ENCODE data around the gene F2RL1. TPM values are rescaled to one million over a fixed set of nuclear protein-coding genes. Genes with fewer than 3 reads are reported as not detected.

The F2RL1 gene
- total and polyA plus RNA-seq, 7 donors = 0.04 to 0.17 (median 0.08) TPM

DNA sequence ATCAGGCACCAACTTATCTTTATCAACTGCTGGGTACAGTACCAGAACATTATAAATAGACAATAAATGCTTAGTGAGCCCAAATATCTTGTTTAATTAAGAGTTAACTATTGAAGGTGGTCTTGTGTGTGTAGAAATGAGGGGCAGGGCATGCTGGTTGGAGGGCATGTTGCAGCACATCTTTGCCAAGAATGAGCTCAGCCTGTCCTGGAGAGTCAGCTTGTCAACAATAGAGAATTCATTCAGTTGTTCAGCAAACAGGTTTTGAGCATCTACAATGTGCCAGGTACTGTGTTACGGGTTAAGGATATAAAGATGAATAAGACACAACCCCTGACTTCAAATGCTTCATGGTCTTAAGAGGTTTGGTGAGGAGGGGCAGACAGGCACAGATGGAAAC is 19.2 kb upstream of the F2RL1 start:
- no peaks in the 10 kb centered on the region for H3K9me3 ChIP-seq
- no peaks in the 10 kb centered on the region for H3K27me3 ChIP-seq (ENCODE audit: insufficient read depth in 3 of 3, low read length in 2 of 3)
- TF ChIP-seq, protein P1, sequence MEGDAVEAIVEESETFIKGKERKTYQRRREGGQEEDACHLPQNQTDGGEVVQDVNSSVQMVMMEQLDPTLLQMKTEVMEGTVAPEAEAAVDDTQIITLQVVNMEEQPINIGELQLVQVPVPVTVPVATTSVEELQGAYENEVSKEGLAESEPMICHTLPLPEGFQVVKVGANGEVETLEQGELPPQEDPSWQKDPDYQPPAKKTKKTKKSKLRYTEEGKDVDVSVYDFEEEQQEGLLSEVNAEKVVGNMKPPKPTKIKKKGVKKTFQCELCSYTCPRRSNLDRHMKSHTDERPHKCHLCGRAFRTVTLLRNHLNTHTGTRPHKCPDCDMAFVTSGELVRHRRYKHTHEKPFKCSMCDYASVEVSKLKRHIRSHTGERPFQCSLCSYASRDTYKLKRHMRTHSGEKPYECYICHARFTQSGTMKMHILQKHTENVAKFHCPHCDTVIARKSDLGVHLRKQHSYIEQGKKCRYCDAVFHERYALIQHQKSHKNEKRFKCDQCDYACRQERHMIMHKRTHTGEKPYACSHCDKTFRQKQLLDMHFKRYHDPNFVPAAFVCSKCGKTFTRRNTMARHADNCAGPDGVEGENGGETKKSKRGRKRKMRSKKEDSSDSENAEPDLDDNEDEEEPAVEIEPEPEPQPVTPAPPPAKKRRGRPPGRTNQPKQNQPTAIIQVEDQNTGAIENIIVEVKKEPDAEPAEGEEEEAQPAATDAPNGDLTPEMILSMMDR (IDR thresholded peaks at IDR 0.05) = no peak
- H3K4me1 ChIP-seq = no peaks in the 10 kb centered on the region
- no peak overlapping the region for H3K27ac ChIP-seq
- 85 to 94% (median 85%) methylated on average over 1 of the region's 1 CpG for WGBS, 3 donors
- ATAC-seq (no peak), DNase-seq (no peak)
- intact Hi-C loops (cut with DNase I) = no loop called here
- no peak overlapping the region for H3K4me3 ChIP-seq
- H3K36me3 ChIP-seq (ENCODE audit: insufficient read depth in 1 of 2, low read depth in 1 of 2) = no peaks in the 10 kb centered on the region

DNA sequence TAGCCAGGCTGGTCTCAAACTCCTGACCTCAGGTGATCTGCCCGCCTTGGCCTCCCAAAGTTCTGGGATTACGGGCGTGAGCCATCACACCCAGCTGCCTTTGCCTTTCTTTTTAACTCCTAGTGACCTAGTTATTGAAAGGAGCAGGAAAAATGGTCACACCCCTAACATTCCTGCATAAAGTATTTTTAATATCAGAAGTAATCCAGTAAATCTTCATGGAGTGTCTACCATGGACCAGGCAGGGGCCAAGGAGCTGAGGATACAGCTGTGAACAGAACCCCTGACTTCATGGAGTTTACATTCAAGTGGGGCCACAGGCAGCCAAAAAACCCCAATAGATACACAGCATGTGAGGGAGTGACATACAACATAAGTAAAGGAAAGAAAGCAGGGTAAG is 18.3 kb upstream of the F2RL1 start:
- DNase-seq (no peak), ATAC-seq (no peak)
- no peaks in the 10 kb centered on the region for H3K9me3 ChIP-seq
- H3K4me1 ChIP-seq = no peaks in the 10 kb centered on the region
- 80 to 87% (median 85%) methylated on average over 3 of the region's 3 CpGs for WGBS, 3 donors
- no peak overlapping the region for H3K27ac ChIP-seq
- H3K27me3 ChIP-seq (ENCODE audit: insufficient read depth in 3 of 3, low read length in 2 of 3) = no peaks in the 10 kb centered on the region
- H3K4me3 ChIP-seq = no peak overlapping the region
- H3K36me3 ChIP-seq (ENCODE audit: insufficient read depth in 1 of 2, low read depth in 1 of 2) = no peaks in the 10 kb centered on the region
- TF ChIP-seq, protein P1 (IDR thresholded peaks at IDR 0.05) = no peak
- intact Hi-C loops (cut with DNase I) = no loop called here

DNA sequence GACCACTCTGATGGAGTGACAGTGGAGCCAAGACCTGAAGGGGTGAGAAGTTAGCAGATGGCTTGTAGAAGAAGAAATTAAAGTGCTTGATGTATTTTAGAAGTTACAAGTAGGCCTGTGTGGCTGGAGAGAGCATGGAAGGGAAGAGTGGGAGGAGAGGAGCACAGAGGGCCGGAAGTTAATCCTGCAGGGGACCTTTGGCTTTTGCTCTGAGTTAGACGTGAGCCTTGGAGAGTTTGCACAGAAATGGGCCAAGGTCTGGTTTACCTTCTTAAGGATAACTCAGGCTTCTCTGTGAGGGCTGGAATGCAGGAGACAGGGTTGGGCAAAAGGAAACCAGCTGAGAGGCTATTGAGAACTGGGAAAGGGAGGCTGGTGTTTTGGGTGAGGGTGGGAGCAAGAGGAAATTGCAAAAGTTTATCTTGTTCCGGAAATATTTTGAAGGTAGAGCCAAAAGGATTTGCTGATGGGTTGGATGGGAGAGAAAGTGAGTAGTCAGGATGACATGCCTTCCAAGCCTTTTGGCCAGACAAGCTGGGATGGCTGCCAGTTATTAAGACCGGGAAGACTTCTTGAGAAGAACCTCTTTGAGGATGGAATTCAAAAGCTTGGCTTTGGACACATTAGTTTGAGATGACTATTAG is 17.5 kb upstream of the F2RL1 start:
- peak in 1 of 4 donors; percentile 30 for ATAC-seq
- 37 to 47% (median 44%) methylated on average over 4 of the region's 4 CpGs for WGBS, 3 donors

DNA sequence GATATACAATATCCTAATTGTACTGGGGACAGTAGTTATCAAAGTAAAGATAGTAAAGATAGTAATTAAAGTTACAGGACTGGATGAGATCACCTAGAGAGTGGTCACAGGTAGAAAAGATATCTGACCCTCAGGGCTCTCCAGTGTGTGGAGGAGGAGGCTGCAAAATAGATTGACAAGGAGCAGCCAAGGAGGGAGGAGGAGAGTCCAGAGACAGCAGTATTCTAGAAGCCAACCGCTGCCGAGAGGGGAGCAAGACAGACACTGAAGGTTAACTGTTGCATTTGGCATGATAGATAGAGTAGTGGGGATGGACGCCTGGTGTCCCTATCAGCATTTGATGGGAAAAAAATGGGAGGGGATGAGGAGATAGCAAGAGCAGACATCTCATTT is 17.0 kb upstream of the F2RL1 start:
- H3K27me3 ChIP-seq (ENCODE audit: insufficient read depth in 3 of 3, low read length in 2 of 3) = no peaks in the 10 kb centered on the region
- H3K4me1 ChIP-seq = no peaks in the 10 kb centered on the region
- DNase-seq = no peak
- ATAC-seq = no peak
- H3K36me3 ChIP-seq (ENCODE audit: insufficient read depth in 1 of 2, low read depth in 1 of 2) = no peaks in the 10 kb centered on the region
- TF ChIP-seq, protein P1 (IDR thresholded peaks at IDR 0.05) = no peak
- H3K27ac ChIP-seq = no peak overlapping the region
- no peak overlapping the region for H3K4me3 ChIP-seq
- intact Hi-C loops (cut with DNase I) = no loop called here
- WGBS, 3 donors = 68 to 80% (median 77%) methylated on average over 3 of the region's 3 CpGs
- H3K9me3 ChIP-seq = no peaks in the 10 kb centered on the region

More for the DNA sequence above, 17.5 kb upstream of the F2RL1 start:
- Histone ChIP-seq H3K9me3 (no peaks in the 10 kb centered on the region), H3K4me3 (no peak overlapping the region), H3K4me1 (no peaks in the 10 kb centered on the region), H3K27me3 (ENCODE audit: insufficient read depth in 3 of 3, low read length in 2 of 3) (no peaks in the 10 kb centered on the region), H3K27ac (no peak overlapping the region), H3K36me3 (ENCODE audit: insufficient read depth in 1 of 2, low read depth in 1 of 2) (no peaks in the 10 kb centered on the region)
- TF ChIP-seq, protein P1 (IDR thresholded peaks at IDR 0.05) = no peak
- peak in 1 of 2 donors; percentile 39 for DNase-seq
- intact Hi-C loops (cut with DNase I) = no loop called here

DNA sequence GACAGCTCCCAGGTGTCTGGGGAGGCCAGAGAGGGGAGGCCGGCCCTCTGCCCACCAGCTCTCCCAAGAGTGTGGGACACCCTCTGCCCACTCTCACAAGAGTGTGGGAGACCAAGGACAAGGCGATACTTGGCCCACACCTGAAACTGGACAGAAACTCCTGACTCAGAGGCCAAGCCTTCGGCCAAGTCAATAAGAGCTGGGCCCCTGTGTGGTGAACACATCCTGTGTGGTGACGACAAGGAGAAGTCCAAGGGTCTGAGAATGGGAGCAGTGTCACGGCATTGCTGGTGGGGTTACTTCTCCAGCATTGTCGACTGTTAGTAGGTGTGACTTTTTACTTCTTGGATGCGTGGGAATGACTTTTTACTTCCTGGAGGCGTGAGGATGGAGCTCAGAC is 14.6 kb upstream of the F2RL1 start:
- WGBS, 3 donors = 81 to 84% (median 84%) methylated on average over 8 of the region's 8 CpGs
- TF ChIP-seq, protein P1 (IDR thresholded peaks at IDR 0.05) = no peak
- Histone ChIP-seq H3K36me3 (ENCODE audit: insufficient read depth in 1 of 2, low read depth in 1 of 2) (no peaks in the 10 kb centered on the region), H3K27ac (no peak overlapping the region), H3K4me1 (no peaks in the 10 kb centered on the region), H3K4me3 (no peak overlapping the region), H3K9me3 (no peaks in the 10 kb centered on the region), H3K27me3 (ENCODE audit: insufficient read depth in 3 of 3, low read length in 2 of 3) (no peaks in the 10 kb centered on the region)
- DNase-seq (no peak), ATAC-seq (no peak)
- intact Hi-C loops (cut with DNase I) = no loop called here
